ENCODE data around the gene ROBO4.

The ROBO4 gene

GRCh38 chr11:124834526-124835180 lies 63.0 kb downstream of the ROBO4 start:
- no peak for DNase-seq (ENCODE audit: extremely low spot score)
- POLR2A ChIA-PET: no interaction called here
- TF ChIP-seq ARNT (IDR thresholded peaks at IDR 0.05): no peak
- no peak for TF ChIP-seq SUZ12 (IDR thresholded peaks at IDR 0.05)
- no peak for TF ChIP-seq TARDBP (IDR thresholded peaks at IDR 0.05)
- no peak for TF ChIP-seq BHLHE40 (IDR thresholded peaks at IDR 0.05; ENCODE audit: borderline replicate concordance)
- no peak for TF ChIP-seq FOXM1 (IDR thresholded peaks at IDR 0.05; ENCODE audit: borderline replicate concordance)
- TF ChIP-seq LEF1 (IDR thresholded peaks at IDR 0.05; ENCODE audit: borderline replicate concordance): no peak
- TF ChIP-seq, protein P1, sequence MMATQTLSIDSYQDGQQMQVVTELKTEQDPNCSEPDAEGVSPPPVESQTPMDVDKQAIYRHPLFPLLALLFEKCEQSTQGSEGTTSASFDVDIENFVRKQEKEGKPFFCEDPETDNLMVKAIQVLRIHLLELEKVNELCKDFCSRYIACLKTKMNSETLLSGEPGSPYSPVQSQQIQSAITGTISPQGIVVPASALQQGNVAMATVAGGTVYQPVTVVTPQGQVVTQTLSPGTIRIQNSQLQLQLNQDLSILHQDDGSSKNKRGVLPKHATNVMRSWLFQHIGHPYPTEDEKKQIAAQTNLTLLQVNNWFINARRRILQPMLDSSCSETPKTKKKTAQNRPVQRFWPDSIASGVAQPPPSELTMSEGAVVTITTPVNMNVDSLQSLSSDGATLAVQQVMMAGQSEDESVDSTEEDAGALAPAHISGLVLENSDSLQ (IDR thresholded peaks at IDR 0.05): no peak
- no peak for TF ChIP-seq NFRKB (IDR thresholded peaks at IDR 0.05)
- TF ChIP-seq FOXK2 (IDR thresholded peaks at IDR 0.05): no peak
- TF ChIP-seq CTBP1 (IDR thresholded peaks at IDR 0.05; ENCODE audit: borderline replicate concordance): no peak
- TF ChIP-seq SP1 (IDR thresholded peaks at IDR 0.05): no peak
- TF ChIP-seq L3MBTL2 (conservative IDR thresholded peaks at IDR 0.05): no peak
- no peak for TF ChIP-seq ELF4 (IDR thresholded peaks at IDR 0.05)
- no peak for TF ChIP-seq ZNF384 (IDR thresholded peaks at IDR 0.05)
- TF ChIP-seq HDGF (IDR thresholded peaks at IDR 0.05; ENCODE audit: borderline replicate concordance): no peak
- TF ChIP-seq FOXA1 (IDR thresholded peaks at IDR 0.05): no peak
- CTCF ChIA-PET: interaction anchor here (1.6 kb wide), 1 partner anchor 41 kb away, joined by 3 read pairs; no protein-coding TSS in a partner anchor

Measured in HEK293T (cell line).